NB4 (cell line): ENCODE data around the gene DGKH.

Experiments
- MYC ChIP-seq: IDR thresholded peaks from 2 replicates; pipeline ENCODE4 v1.6.1; 2011; ENCODE audit warnings: low read depth, low read length
- POLR2A ChIP-seq: IDR thresholded peaks from 2 replicates; pipeline ENCODE4 v1.6.1; 2011; ENCODE audit warnings: mild to moderate bottlenecking; ENCODE audit not compliant: insufficient read length; ENCODE audit errors: extremely low read depth
- TF ChIP-seq, protein P1 (sequence below): IDR thresholded peaks from one replicate; pipeline ENCODE4 v1.5.1; 2012; ENCODE audit warnings: low read depth, low read length

DNA sequence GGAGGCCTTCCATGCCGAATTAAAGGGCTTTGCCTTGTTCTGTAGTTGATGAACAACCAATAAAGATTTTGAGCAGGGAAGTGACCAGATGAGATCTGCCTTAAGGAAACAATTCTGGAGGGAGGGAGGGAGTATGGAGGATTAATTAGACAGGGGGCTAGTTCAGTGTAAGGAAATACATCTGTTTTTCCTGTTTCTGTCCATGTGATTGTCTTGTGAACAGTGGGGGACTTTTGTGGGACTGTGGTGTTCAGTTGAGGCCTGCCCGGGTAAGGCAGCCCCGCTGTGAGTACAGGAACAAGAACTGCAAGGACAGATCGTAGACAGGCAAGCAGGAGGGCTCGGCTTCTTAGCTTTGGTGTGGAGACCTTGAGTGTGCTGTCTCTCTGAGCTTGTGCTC lies 59.0 kb downstream of the DGKH start:
- TF ChIP-seq, protein P1, sequence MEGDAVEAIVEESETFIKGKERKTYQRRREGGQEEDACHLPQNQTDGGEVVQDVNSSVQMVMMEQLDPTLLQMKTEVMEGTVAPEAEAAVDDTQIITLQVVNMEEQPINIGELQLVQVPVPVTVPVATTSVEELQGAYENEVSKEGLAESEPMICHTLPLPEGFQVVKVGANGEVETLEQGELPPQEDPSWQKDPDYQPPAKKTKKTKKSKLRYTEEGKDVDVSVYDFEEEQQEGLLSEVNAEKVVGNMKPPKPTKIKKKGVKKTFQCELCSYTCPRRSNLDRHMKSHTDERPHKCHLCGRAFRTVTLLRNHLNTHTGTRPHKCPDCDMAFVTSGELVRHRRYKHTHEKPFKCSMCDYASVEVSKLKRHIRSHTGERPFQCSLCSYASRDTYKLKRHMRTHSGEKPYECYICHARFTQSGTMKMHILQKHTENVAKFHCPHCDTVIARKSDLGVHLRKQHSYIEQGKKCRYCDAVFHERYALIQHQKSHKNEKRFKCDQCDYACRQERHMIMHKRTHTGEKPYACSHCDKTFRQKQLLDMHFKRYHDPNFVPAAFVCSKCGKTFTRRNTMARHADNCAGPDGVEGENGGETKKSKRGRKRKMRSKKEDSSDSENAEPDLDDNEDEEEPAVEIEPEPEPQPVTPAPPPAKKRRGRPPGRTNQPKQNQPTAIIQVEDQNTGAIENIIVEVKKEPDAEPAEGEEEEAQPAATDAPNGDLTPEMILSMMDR = no peak
- TF ChIP-seq POLR2A = no peak
- TF ChIP-seq MYC = no peak
